Suppressor macrophage treated with lipopolysaccharide for 1 hour (primary cell): ENCODE data around the gene SLC35E4.
"Not testable (repeated sequence)": the region's sequence is repeated elsewhere in the genome, so short reads cannot be mapped to it uniquely, and the experiment has no call there.

Experiments
- DNase-seq, 3 donors: peaks; one replicate each; pipeline ENCODE4 v3.0.0-alpha.2; 2020 to 2022

The SLC35E4 gene, protein sequence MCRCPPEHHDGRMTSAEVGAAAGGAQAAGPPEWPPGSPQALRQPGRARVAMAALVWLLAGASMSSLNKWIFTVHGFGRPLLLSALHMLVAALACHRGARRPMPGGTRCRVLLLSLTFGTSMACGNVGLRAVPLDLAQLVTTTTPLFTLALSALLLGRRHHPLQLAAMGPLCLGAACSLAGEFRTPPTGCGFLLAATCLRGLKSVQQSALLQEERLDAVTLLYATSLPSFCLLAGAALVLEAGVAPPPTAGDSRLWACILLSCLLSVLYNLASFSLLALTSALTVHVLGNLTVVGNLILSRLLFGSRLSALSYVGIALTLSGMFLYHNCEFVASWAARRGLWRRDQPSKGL

DNA sequence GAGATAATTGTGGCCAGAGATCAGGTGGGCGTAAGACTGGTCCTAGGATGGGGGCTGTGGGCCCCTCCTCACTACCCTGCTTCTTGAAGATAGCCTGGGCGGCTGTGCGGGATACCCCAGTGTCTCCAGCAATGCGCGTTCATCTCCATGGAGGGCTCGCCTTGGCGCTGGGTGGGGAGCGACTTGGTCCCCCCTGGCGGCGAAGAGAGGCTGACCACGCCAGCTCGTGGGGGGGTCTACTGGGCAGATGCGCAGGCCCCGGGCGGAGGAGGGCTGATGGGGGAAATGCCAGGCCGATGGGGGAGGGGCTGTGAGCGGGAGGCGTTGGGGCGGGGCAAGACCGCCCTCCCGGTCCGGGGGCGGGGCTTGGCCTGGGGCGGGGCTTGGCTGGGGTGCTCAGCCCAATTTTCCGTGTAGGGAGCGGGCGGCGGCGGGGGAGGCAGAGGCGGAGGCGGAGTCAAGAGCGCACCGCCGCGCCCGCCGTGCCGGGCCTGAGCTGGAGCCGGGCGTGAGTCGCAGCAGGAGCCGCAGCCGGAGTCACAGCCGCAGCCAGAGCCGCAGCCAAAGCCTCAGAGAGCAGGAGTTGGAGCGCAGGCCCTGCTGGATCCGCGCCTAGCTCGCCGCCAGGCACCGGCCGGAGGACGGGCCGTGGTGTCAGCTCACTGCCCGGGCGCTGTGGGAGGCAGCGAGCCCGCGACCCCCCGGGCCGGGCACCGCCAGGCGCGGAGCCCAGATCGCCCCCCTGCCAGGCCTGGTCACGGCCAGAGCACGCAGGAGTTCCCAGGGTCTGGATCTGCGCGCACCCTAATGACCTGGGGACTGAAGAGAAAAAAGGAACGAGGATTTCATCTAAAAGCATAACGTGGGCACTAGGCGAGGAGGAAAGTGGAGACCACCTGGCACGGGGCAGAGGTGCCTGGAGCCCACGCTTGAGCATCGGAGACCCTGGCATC lies at the start of gene SLC35E4:
TSS of gene SLC35E4 (plus strand) at position 509 of the 953 bp plus-strand sequence. CDS start 670 bp downstream, outside the sequence.
- peak; percentile 89 to 98 (median 95) for DNase-seq

- no peak for DNase-seq
Observed at GRCh38 chr22:30586414-30586813, 49.2 kb upstream of the SLC35E4 start.

DNA sequence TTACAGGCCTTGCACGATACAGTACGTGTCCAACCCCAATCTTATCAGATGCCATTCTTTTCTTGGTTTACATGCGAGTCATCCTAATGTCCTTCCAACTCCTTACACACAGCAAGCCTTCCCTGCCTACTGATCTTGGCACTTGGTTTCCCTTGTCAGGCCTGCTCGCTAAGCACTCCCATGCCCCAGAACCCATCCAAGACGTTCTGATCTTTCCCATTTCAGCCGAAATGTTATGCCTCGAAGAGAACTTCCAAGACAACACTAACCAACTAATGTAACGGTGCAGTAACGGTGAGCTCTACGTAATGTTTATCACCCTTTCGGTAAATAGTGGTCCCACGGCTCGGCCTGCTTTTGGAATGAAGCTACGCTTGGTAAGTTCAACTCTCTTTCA lies 44.4 kb upstream of the SLC35E4 start:
- DNase-seq = peak in 1 of 3 donors; percentile 28

- peak; percentile 97 to 99 (median 99) for DNase-seq
Observed at GRCh38 chr22:30591588-30592359, 43.8 kb upstream of the SLC35E4 start, which contains the start of gene PES1. PES1 (minus strand) TSS chr22:30591910; CDS start chr22:30591833, 77 bp downstream.

DNA sequence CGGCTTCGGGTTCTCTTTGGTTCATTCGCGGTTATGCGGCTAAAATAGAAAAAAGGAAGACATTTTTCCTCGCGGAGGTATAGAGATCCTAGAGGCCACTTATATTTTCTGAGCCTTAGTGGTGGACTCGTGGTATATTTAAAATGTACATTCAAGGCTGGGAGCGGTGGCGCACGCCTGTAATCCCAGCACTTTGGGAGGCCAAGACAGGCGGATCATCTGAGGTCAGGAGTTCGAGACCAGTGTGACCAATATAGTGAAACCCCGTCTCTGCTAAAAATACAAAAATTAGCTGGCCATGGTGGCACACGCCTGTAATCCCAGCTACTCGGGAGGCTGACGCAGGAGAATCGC lies 43.2 kb upstream of the SLC35E4 start:
- not testable (repeated sequence) for DNase-seq

- DNase-seq = no peak
Observed at GRCh38 chr22:30596199-30596598, 39.4 kb upstream of the SLC35E4 start.

- no peak for DNase-seq
Observed at GRCh38 chr22:30596886-30597285, 38.7 kb upstream of the SLC35E4 start.

DNA sequence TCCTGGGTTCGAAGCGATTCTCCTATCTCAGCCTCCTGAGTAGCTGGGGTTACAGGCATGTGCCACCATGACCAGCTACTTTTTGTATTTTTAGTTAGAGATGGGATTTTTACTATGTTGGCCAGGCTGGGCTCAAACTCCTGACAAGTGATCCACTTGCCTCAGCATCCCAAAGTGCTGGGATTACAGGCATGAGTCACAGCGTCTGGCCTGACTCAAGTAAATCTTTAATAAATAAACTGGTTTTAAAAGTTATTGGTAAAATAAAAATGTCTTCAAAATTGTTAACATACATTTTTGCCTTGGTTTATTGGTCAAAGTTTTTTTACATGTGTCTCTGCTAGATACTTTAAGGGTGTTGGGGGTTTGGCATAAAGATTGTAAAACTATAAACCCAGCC lies 36.6 kb upstream of the SLC35E4 start:
- DNase-seq = no peak

- DNase-seq = peak; percentile 14 to 47 (median 39)
Observed at GRCh38 chr22:30600921-30601320, 34.7 kb upstream of the SLC35E4 start.

DNA sequence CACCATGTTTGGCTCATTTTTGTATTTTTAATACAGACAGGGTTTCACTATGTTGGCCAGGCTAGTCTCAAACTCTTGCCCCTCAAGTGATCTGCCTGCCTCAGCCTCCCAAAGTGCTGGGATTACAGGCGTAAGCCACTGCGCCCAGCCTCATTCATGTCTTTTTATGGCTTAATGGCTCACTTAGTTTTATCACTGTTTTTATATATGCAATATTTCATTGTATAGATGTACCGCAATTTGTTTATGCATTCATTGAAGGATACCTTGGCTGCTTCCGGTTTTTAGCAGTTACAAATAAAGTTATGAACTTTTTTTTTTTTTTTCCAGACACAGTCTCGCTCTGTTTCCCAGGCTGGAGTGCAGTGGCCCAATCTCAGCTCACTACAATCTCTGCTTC lies 34.1 kb upstream of the SLC35E4 start:
- no peak for DNase-seq

GRCh38 chr22:30602049-30602448 lies 33.5 kb upstream of the SLC35E4 start:
- DNase-seq = no peak

DNA sequence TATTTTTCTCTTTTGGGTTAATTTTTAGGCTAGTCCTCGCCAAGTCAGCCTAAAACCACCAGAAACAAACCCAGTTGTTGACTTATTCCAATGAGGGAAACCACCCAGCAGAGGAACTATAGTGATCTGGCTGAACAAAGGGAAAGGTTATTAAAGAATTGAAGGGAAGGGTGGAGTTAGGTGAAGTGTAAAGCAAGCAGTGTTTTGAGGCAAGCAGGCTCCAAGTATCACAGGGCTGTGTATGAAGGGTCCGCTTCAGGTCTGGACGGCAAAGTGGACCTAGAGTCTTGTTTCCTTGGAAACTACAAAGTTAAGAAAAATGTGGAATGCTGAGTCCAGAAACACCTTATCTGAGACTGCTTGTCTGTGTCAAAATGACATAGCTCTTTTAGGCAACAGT lies 31.8 kb upstream of the SLC35E4 start:
- DNase-seq = no peak

DNA sequence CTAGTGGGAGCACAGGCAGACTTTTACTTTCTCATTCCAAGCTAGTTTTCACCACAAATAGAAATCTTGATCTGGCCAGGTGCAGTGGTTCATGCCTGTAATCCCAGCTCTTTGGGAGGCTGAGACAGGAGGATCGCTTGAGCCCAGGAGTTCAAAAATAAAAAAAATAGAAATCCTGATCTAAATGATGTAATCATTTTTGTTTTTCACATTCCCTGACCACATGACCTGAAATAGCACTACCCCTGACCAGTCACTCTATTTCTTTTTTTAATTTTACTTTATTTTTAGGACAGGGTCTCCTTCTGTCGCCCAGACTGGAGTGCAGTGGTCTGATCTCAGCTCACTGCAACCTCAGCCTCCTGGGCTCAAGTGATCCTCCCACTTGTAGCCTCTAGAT lies 30.9 kb upstream of the SLC35E4 start:
- DNase-seq = no peak

- DNase-seq = peak; percentile 73 to 78 (median 77)
Observed at GRCh38 chr22:30605449-30606110, 30.0 kb upstream of the SLC35E4 start.

DNA sequence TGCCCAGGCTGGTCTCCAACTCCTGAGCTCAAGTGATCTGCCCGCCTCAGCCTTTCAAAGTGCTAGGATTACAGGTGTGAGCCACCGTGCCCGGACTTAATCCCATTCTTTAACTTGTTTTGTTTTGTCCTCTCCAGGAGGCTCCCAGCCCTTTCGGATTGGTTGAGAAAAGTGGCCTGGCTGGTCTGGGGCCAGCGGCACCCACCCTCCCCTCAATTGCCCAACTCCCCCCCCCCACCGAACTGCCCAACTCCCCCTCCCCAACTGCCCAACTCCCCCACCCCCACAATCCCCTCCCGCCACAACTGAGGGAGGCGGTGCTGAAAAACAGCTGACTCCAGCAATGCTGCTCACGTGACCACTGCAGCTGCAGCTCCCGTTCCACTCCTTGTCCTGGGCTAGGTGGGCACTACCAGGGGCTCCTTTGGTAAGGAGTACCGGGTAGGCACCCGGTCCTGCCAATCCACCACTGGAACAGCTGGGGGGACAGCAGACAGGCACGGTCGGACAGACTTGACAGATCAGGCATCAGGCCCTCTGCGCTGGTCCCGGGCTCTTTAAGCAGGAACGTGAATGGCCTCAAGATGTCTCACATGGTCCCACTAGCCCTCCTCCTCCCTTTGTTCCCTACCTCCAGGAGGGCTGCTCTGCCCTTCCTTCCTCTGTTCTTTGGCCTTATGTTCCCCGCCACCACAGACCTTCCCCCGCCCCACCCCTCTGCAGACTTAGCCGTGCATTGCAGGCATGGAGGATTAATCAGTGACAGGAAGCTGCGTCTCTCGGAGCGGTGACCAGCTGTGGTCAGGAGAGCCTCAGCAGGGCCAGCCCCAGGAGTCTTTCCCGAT lies 28.9 kb upstream of the SLC35E4 start, which contains the start of gene TCN2:
TSS of gene TCN2 (plus strand) at position 720 of the 845 bp plus-strand sequence. CDS start 158 bp downstream, outside the sequence.
- DNase-seq = peak; percentile 87 to 90 (median 88)

DNA sequence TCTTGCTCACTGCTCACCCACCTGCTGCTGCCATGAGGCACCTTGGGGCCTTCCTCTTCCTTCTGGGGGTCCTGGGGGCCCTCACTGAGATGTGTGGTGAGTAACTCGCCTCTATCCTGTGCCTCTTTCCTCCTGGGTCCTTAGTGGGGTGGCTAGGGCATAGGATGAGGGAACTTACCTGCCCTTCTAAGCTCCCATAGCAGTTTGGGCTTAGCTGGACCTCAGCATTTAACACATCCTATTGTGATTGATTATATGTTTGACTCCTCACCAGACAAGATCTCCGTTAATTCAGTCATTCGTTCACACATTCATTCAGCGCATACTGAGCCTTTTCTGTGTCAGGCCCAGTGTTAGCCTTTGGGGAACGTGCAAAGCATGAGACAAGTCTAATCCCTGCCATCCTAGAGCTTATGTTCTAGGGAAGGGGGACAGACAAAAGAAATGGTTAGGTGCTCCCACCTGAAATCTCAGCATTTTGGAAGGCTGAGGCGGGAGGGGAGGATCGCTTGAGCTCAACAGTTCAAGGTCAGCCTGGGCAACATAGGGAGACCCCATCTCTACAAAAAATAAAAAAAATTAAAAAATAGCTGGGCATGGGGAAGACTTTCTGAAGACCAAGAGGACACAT lies 28.2 kb upstream of the SLC35E4 start:
- DNase-seq = no peak

- peak; percentile 31 to 47 (median 42) for DNase-seq
Observed at GRCh38 chr22:30607939-30608338, 27.6 kb upstream of the SLC35E4 start.

- DNase-seq = peak; percentile 95 to 98 (median 97)
Observed at GRCh38 chr22:30609260-30610185, 26.1 kb upstream of the SLC35E4 start.

GRCh38 chr22:30610299-30610698 lies 25.3 kb upstream of the SLC35E4 start:
- peak; percentile 89 to 97 (median 93) for DNase-seq
